HG02870 (cell line): ENCODE results near the gene CCDC136.

Experiments used
- ATAC-seq: cut with Tn5 transposase; IDR thresholded peaks from one replicate; pipeline ENCODE4 v1.9.1; 2021; ENCODE audit warnings: mild to moderate bottlenecking, moderate library complexity; ENCODE audit not compliant: unreplicated experiment

CCDC136 gene

DNA sequence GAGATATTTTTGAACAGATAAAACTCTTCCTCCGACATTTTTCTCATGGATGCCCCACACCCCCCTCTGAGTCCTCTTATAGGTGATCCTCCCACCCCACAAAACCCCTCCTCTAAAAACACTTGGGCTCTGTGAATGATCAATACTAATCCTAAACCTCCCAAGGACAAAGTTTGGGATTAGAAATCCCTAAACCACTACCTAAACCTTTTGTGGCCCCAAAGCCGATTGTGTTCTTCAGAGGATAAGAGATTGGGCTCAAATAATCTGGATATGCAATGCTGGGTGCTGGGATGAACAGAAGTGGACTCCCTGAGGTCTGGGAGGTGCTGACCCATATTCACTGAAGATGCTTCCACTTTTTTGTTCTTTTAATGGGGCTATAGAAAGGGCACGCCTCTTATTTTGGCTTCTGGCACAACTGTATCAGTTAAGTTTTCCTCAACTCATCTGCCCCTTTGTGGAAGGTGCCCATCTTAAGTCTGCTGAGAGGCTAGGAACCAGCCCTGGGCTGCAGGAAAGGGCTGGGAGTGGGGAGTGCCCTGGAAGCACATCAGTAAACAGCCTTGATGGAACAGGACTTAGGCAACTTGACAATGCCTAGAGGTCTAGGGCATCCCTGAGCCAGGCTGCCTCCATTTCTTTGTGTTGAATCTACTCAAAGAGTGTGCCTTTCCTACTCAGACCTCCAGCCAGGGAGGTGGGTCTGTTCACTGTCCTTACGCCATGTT lies 15.9 kb upstream of the CCDC136 start, which contains the start of gene OPN1SW:
OPN1SW (minus strand) TSS at position 51 of the 731 bp plus-strand sequence; CDS start at position 38, 13 bp downstream.
- no peak for ATAC-seq

DNA sequence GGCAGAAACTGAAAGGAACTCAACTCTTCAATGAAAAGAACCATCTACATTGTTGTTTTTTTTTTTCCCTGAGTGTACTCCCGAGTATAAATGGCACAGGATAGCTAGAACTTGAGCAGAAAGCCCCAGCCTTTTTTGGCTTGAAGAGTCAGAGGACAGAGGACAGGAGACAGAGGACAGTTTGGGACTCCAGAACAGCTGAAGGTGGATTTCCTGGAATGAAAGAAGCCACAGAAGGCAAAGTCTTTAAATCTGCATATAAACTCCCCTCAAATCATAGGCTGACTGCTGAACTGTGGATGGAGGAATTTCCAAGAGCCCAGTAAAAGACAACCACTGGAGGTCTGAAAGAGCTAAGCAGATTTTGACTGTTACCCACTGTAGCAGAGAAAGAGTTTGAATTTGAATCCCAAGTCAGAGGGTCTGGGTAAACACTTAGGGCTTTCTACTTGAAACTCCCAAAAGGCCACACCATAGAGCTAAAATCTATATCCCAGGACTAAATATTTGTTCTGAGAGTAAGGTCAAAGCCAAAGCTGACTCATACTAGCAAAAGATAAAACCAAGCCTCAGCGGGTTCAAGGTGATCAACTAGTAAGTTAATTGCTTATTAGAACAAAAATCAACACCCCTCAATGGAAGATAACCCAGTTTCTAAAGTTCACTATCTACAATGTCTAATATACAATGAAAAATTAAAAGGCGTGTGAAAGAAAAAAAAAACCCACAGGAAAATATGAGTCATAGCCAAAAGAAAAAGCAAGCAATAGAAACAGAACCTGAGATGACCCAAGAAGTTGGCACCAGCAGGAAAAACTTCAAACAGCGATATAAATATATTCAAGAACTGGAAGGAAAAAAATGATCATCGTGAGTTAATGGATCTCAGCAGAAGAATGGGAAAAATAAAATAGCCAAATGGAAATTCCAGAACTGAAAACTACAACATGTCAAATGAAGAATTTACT lies 14.3 kb upstream of the CCDC136 start:
- no peak for ATAC-seq

DNA sequence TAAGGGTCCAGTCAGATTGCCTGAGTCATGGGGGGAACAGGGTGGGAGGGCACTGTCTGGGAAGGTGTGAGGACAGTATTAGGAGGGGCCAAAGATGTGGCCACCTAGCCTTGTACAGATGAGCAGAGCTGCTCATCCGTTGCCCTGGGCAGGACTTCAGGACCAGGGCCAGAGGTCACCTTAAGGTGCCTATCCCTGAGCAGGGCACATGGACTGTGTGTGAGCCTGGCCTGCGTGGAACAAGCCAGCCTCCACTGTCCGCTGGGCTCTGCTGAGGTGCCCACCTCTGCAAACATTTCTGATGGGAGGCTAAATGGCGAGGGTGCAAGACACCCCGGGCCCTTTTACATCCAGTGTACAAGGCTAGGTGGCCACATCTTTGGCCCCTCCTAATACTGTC lies 12.8 kb upstream of the CCDC136 start:
- no peak for ATAC-seq

DNA sequence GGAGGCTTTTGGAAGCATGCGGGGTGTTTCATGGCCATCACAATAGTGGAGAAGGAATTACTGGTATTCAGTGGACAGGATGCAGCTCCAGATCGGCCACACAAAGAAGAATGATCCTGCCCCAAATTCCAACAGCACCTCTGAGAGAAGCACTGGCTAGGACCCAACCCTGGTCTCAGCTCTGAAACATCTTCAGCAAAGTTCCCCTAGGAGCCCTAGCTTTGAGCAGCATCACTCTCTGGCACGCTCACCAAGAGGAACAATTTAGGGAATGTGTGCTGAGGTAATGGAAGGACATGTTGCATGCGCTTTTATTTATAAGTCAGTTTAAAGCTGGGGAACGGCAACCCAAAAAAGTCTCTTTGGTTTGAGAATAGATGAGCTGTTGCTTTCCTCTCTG lies 10.6 kb upstream of the CCDC136 start:
- ATAC-seq = no peak

DNA sequence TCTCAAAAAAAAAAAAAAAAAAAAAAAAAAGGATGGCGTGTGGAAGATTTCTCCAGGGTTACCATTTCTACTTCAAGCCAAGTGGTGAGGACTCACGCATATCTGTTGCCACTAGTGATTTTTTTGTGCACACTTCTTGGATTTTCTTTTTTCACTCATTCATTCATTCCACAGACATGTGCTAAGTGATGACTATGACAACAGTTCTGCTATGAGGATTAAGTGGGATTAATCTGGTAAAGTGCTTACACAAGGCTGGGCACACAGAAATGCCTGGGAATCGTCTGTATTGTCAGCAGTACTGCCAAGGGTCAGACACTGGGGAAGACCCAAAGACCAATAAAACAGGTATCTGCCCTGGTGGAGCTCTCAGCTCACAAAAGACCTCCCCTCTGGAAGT lies 9.9 kb upstream of the CCDC136 start:
- ATAC-seq = no peak

DNA sequence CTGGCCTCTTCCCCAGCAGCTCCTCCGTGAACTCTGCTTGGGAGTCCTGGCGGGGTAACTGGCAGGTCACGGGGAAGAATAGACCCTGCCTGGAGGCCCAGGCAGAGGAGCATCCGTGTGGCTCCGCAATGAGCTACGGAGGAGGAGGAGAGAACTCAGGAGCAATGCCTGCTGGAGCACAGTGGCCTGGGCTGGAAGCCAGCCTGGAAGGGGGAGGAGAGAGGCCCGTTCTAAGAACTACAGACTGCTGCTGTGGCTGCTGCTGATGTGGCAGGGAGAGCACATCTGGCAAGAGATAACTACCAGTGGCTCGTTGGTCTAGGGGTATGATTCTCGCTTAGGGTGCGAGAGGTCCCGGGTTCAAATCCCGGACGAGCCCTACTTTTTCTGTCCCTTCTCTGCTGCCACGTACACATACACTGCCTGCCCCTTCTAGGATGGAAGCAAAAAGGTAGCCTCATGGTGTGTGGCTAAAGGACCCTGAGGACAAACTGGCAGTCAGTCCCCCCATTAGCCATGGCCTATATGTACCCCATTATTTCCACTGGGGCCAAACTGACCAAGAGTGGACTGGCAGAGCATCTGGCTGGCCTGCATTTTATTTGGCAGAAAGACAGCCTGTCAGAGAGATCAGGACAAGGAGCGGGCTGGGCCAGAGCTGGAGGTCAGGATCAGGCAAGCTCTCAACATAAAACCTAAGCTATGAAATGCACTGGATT lies 8.5 kb upstream of the CCDC136 start:
- no peak for ATAC-seq

DNA sequence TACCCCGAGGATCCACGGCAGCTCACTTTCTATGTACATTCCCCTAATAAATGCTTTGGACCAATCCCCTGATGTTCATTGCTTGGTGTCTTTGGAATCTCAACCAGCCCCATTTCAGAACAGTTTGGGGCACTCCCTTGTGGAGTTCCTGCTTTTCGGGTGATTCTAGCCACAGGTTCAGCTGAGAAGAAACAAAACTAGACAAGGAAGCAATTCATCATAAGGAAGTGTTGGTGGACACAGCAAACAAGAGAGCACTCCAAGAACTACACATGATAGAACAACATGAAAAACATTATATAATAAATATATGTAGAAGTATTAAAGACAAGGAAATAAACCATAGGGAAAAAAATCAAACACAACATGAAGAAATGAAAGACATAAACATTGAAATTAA lies 6.0 kb upstream of the CCDC136 start:
- ATAC-seq = no peak

DNA sequence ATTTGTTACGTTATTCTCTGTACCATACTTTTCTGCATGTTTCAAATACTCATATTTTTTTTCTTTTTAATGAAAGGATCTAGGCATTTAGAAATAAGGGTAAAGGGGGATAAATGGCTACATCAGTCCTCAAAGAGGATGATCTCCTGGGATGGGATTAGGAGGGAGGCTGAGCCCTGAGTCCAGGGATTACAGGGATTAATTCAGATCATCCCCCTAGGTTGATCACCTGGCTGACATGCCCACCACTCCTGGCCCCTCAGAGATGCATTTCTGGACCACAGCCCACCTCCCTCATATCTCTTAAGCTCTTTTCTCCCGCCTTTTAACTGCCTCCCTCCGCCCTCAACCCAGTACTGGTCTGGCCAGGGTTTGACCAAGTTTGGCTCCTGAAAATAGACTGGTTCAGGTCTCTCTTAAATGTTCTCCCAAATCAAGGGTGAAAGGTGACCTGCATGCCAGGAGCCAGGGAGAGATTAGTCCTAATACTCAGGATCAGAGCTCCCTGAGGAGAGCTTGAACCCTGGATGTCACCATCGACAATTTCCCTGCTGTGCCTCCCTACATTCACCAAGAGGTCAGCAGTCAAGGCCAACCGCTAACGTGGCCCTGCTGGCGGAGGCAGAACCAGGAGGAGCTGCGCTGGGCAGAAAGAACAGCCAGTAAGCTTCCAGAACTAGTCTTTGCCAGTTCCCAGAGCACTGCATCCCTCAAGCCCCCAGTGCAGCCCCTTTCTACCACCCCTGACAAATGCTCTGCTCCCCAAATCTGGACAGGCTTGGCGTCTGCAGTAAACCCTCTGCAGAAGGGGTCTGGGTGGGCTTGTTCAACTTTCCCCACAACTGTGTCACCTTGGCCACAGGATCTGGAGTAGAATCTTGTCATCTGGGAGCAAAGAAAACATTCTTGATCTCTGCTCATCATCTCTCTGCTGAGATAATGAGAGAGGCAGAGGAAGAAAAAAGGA lies 3.0 kb upstream of the CCDC136 start:
- ATAC-seq = no peak

DNA sequence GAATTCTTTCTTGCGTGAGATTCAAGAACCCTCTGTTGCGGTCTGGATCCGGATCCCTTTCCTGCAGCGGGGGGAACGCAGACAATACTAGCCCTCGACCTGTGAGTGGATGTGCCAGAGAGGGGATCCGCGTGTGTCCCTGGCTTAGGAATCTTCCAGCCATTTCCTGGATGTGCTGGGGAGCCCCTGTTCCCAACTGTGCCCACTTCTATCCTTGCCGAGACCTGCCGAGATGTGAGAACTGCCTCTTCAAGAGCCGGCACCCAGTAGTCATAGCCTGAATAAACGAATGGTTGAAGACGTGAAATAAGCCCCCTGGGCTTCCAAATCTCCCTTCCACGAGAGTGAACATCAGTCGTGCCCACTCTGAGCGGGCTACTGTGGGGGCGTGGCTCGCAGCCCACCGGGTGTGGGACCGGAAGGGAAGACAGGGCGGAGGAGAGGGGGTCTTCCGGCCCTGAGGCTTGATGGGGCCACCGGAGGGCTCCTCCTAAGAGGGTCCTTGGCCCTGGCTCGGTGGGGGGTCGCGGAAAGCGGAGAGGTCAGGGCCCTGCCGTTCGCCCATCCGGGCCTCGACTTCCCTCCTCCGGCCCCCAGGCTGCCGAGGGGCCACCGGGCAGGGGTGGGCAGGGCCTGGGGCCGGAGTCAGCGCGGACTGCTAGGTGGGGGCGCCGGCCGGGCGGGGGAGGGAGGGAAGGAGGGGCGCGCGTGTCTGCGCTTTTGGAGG lies 1.3 kb upstream of the CCDC136 start:
- peak; percentile 8 for ATAC-seq

DNA sequence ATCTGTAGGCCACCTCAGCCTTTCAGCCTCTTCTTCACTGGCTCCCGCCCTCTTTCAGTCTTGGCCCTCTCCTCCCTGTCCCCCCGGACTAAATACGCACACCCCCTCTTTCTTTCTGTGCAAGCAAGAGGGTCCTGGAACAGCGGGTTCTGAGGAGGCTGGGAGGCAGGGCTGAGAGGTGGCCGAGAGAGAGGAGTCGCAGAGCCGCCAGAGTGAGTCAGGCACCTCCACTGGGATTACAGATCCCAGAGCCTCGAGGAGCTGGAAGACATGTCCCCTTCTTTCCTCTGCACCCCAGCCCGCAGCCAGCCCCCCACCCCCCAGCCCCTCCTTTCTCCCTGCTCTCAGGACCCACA lies 182 bp downstream of the CCDC136 start:
- ATAC-seq = peak; percentile 4

DNA sequence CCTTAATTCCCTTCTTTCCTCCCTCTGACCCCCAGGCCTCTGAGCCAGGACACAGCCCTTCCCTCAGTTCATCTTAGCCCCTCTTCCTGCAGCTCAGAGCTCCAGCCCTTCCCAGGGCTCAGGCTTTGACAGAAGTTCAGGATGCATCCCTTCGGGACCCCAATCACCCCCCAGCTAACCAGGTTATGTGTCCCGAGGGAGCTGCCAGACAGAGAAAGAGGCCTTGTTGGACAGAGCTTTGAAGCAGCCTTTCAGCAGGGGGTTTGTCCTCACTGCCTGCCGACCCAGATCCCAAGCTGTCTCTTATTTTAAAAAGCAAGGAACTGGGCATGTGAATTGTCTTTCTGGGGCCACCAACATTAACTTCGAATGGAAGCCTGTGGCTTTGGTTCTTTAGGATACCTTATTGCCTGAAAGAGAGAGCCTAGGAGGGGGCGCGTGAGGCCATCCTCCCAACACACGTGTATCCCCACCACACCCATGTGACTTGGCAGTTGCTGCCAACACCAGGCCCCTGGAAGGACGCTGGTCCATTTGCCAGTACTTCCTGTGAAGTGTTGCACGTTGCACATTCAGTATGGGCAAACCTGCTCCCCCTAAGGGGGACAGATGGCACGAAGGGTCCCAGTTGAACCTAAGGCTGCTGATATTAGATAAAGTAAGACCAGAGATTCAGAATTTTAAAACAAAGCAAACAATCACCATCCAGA lies 858 bp downstream of the CCDC136 start:
- ATAC-seq = no peak

DNA sequence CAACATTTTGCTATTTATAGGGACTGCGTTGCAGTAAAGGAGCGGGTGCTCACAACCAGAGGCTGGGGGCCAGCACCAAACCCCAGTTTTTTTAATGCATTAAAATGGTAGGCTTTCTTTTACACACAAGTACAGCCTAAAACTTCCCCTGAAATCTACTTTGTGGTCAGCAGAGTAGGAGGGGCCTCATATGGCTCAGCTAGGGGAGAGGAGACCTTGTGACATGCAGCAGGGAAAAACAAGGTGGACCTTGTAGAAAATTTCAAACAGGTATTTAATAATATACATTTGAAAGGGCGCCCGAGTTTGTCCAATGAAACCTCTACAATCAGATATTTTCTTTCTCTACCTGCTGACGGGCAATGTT lies 1.4 kb downstream of the CCDC136 start:
- ATAC-seq = no peak

DNA sequence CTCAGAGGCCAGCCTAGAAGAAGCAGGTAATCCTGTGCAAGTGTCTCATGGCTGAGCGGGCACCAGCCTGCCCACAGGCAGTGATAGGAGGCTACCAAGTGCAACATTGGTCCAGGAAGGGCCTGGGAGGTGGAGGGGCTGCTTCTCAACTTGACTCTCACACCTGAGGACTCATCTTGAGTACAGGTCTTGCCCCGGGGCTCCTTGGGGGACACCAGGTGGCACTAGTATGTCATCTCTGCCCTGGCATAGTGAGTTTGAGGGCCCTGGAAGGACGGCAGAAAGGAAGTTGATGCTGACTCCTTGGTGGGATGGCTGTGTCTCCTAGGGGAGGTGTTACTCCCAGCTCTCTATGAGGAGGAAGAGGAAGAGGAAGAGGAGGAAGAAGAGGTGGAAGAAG lies 2.3 kb downstream of the CCDC136 start:
- ATAC-seq = no peak

DNA sequence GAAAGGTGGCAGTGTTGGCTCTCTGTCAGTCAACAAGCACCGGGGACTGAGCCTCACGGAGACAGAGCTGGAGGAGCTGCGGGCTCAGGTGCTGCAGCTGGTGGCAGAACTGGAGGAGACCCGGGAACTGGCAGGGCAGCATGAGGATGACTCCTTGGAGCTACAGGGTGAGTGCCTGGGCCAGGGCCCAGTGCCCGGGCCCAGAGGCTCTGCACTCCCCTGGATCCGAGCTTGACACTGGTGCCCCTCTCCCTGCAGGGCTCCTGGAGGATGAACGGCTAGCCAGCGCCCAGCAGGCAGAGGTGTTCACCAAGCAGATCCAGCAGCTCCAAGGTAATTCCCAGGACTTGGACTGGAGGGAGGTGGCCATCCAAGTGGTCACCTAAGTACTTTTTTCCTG lies 2.7 kb downstream of the CCDC136 start:
- ATAC-seq = no peak

DNA sequence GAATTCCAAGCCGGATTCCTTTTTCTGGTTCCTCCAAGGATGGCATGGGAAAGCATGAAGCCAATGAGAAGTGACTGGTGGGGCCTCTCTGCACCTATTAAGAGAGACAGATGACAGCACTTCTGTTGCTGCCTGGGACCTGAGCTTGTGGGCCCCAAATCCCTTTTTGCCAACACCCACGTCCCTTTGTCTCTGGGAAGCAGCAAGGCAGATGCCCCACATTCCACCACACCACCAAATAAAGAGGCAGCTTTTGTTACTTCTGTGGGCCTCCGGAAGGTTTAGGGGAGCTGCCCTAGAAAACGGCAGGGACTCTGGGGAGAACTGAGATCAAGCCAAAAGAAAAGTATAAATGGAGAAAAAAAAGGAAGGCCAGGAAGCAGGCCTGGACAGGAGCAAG lies 3.4 kb downstream of the CCDC136 start:
- ATAC-seq = no peak

DNA sequence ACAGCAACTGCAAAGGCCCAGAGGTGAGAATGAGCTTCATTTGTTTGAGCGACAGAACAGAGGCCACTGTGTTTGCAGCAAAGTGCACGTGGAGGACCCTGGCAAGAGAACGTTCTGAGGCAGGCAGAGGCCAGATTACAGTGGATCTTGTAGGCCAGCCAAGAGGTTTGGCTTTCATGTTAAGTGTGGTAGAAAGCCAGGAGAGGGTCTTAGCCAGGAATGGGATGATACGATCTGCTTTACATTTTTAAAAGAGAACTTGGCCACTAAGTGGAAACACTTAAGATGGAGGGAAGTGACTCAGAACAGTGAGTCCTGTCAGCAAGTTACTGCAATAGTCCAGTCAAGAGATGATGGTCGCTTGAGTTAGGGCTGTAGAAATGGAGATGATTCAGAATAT lies 4.6 kb downstream of the CCDC136 start:
- ATAC-seq = no peak

DNA sequence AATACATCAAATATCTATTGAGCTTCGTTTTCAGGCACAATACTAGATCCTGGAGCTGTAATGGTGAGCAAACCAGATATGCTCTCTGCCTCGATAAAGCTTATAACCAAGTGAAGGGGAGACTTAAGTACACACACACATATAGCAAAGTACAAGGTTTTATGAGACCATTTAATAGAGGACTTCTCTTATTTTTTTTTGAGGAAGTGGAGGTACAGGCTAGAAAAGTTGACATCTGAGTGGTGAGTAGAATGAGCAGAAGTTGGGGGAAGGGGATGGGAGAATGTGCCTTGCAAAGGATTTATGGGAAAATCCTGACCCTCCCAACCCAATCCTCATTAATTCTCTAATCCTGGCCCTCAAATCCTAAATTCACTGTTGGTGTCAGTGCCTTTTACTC lies 7.7 kb downstream of the CCDC136 start:
- ATAC-seq = no peak

DNA sequence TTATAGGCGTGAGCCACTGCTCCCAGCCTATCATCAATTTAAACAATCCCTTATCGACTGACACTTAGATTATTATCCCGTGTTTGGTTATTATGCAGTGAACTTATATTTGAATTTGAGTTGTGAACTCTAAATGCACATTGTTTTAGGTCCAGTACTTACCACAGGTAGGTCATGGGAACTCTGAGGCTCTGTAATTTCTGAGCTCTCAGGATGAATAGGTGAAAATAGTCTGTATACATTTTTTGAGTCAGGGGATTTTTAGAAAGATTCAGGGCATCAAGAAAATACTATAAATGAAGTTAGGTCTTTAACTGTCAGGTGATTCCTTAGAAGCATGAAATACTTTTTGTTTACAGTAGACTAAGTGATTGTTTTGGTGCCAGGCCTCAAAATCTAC lies 8.8 kb downstream of the CCDC136 start:
- no peak for ATAC-seq

DNA sequence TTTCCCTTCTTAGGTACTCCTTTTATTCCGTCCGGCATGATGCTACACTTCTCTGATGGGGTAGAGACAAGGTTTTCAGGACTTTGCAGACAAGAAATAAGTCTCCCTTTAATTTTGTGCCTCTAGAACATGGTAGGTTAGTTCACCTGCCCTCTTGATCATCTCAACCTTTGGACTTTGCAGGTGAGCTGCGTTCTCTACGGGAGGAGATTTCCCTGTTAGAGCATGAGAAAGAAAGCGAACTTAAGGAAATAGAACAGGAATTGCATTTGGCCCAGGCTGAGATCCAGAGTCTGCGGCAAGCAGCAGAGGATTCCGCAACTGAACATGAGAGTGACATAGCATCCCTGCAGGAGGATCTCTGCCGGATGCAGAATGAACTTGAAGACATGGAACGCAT lies 9.2 kb downstream of the CCDC136 start:
- ATAC-seq = no peak
